Right cardiac atrium (tissue), 5 donors: ENCODE measurements around the gene SERTAD1. TPM values are rescaled to one million over a fixed set of nuclear protein-coding genes. Genes with fewer than 3 reads are reported as not detected.

ENCODE experiments used
- ATAC-seq, 2 donors: fragments of 200-7000 bp; cut with Tn5 transposase; one replicate each; pipeline versions ENCODE4 v1.8.0 to v1.9.1; 2020; ENCODE audit warnings: moderate library complexity in 2 of 2, mild to moderate bottlenecking in 1 of 2
- DNase-seq, 3 donors: peaks; one replicate each; pipeline ENCODE4 v3.0.0-alpha.2; 2020
- H3K27ac ChIP-seq: one replicate; pipeline ENCODE4 v1.5.1; 2013; ENCODE audit warnings: mild to moderate bottlenecking, low read length, control low read depth, moderate library complexity
- H3K27me3 ChIP-seq: one replicate; pipeline ENCODE4 v1.6.1; 2013; ENCODE audit not compliant: control insufficient read depth, insufficient read depth
- H3K4me1 ChIP-seq: one replicate; pipeline ENCODE4 v1.6.1; 2013; ENCODE audit warnings: low read length; ENCODE audit not compliant: control insufficient read depth, insufficient read depth
- H3K4me3 ChIP-seq: one replicate; pipeline ENCODE4 v1.5.1; 2013; ENCODE audit warnings: low read length, control low read depth
- H3K9me3 ChIP-seq: one replicate; pipeline ENCODE4 v1.6.1; 2013; ENCODE audit warnings: low read length; ENCODE audit not compliant: control insufficient read depth
- WGBS: extraction: QIAGEN DNeasy Blood & Tissue Kit; methylation state at CpG from one replicate; pipeline ENCODE4 v1.1.7; 2013; 5-methylcytosine and 5-hydroxymethylcytosine counted together
- intact Hi-C, 4 donors: fragments of 100-400 bp; cut with DNase I; formaldehyde crosslinking; loops; one replicate each; pipeline versions ENCODE4 v1.11.0 to v1.14.0; 2022 to 2023
- polyA plus RNA-seq: library from polyadenylated mRNA; stranded (reverse); fragments of 200-250 nt; gene quantifications from one replicate; pipeline ENCODE4 v1.2.3, GENCODE V29; 2013
- total RNA-seq, 4 donors: library from RNA; stranded (reverse); fragmentation: NEBNext Ultra II Directional; extraction: Animal tissue kit (Norgen Biotek cat#: 25700); gene quantifications; one replicate each; pipeline ENCODE4 v1.2.1, GENCODE V29; 2021
- donor health status: healthy with polysubstance abuse.
- donor health status: DM: no; HTN: yes; CAD: no.
- donor health status: DM: no; HTN: no; CAD: no.
- donor health status: DM: no; HTN: yes; CAD: no; lungs with severe emphysema.
- donor health status: DM: yes; HTN: yes; CAD: no.

SERTAD1 gene
- total and polyA plus RNA-seq, 5 donors: 8.9 to 18.4 (median 10.3) TPM

- no peak overlapping the region for H3K27ac ChIP-seq
- 95% methylated on average over 33 of the region's 33 CpGs for WGBS
- peak in 1 of 3 donors; percentile 50 for DNase-seq
- no peaks in the 10 kb centered on the region for H3K27me3 ChIP-seq
- intact Hi-C loops: no loop called here
- no peak for ATAC-seq
- no peaks in the 10 kb centered on the region for H3K4me1 ChIP-seq
- H3K9me3 ChIP-seq: no peaks in the 10 kb centered on the region
- H3K4me3 ChIP-seq: no peak overlapping the region
These were observed 36.2 kb downstream of the SERTAD1 start for GRCh38 chr19:40389404-40390083.

GRCh38 chr19:40388481-40388880 lies 37.3 kb downstream of the SERTAD1 start:
- DNase-seq (no peak), ATAC-seq (no peak)
- no peaks in the 10 kb centered on the region for H3K4me1 ChIP-seq
- H3K9me3 ChIP-seq: no peaks in the 10 kb centered on the region
- H3K4me3 ChIP-seq: no peak overlapping the region
- intact Hi-C loops: no loop called here
- no peaks in the 10 kb centered on the region for H3K27me3 ChIP-seq
- WGBS: 77% methylated on average over 3 of the region's 3 CpGs
- no peak overlapping the region for H3K27ac ChIP-seq

DNA sequence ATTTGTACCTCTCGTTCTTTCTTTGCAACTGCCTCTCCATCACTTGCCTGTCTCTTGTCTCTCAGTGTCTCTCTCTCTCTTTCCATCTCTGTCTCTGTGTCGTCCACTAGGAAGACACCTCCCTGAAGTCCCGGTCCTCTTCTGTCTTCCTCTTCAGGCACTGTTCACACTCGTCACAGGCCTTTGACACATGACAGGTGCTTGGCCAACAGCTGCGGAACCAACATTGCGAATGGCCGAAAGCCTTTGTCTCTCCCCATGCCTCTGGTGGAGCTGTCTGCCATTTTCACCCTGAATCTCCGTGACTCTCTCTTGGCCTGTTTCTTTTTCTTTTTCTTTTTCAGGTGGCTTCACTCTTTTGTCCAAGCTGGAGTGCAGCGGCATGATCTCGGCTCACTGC lies 38.6 kb downstream of the SERTAD1 start:
- Histone ChIP-seq H3K4me3 (no peak overlapping the region), H3K27ac (no peak overlapping the region), H3K27me3 (no peaks in the 10 kb centered on the region), H3K9me3 (no peaks in the 10 kb centered on the region), H3K4me1 (no peaks in the 10 kb centered on the region)
- ATAC-seq (no peak), DNase-seq (no peak)
- 90% methylated on average over 10 of the region's 10 CpGs for WGBS
- intact Hi-C loops: no loop called here

DNA sequence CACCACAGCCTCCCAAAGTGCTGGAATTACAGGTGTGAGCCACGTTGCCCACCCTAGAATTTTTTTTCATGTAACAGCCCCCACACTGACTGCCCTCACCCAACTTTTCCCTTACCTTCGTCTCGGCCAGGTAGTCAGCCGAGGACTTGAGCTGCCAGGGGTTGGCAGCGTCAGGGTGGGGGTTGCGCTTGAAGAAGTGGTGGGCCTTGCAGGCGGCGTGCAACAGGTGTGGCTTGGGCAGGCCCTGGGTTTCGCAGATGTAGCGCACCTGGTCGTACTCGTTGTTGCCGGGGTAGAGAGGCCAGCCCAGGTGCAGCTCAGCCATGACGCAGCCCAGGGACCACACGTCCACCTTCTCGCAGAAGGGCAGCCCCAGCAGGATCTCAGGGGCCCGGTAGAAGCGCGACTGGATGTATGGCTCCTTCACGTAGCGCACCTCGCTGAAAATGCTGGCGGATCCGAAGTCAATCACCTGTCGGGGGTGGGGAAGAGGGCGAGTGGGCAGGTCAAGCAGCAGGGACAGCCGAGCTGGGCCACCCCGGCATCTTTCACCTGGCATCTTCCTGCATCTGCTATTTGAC lies 42.0 kb downstream of the SERTAD1 start:
- Histone ChIP-seq H3K4me3 (no peak overlapping the region), H3K27ac (no peak overlapping the region), H3K4me1 (no peaks in the 10 kb centered on the region), H3K9me3 (no peaks in the 10 kb centered on the region), H3K27me3 (no peaks in the 10 kb centered on the region)
- intact Hi-C loops: no loop called here
- ATAC-seq (no peak), DNase-seq (peak in 1 of 3 donors; percentile 28)
- WGBS: 85% methylated on average over 28 of the region's 28 CpGs

DNA sequence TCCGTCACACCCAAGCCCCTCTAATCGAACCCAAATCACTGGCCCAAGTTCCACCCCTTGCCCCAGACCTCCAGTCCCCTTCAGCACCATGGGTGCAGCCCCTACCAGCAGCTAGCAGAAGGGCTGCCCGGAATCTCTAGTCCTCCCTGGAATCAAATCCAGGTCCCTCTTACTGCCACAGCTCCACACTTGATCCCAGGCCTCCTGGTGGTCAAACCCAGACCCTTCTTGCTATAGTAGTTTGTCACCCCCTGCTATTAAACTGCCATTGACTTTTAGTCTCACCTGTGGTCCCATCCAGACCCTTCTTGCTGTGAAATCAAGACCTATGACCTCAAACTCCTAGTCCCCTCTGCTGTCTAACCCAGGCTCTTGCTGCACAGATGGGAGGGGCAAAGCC lies 44.5 kb downstream of the SERTAD1 start:
- Histone ChIP-seq H3K4me3 (no peak overlapping the region), H3K9me3 (no peaks in the 10 kb centered on the region), H3K4me1 (no peaks in the 10 kb centered on the region), H3K27ac (no peak overlapping the region), H3K27me3 (no peaks in the 10 kb centered on the region)
- ATAC-seq (no peak), DNase-seq (no peak)
- intact Hi-C loops: no loop called here
- WGBS: 77% methylated on average over 3 of the region's 3 CpGs

DNA sequence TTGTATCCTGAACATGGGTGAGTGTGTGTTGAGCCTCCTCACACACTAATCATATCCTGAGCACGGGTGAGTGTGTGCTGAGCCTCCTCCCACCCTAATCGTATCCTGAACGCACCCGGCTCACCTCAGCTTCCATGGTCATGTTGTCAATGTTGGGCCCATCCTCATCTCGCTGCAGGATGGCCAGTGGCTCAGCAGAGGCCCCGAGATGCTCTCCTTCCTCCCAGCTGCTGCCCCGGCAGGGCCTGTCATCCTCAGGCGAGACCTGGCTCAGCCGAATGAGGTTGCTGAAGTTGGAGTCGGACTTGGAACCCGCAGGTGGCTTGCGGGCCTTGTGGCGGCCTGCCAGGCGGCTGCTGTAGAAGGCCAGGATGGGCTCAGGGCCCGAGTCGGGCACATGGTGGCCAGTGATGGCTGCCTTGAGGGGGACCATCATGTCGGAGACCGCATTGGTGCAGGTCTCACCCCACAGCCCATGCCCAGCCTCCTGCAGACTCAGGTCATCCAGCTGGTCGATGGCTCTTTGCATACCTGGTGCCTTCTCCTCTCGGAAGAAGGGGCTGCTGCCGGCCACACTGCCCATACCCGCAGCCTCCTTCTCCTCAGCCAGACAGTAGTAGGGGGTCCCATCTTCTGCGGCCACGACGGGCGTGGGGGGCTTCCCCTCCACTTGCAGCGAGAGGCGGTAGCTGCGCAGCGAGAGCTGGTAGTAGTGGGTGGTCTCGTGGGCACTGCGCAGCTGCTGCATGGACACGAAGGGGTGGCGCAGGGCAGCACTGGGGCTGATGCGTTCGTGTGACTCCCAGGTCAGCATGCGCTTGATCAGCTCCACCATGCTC lies 45.4 kb downstream of the SERTAD1 start:
- DNase-seq (no peak), ATAC-seq (no peak)
- H3K27ac ChIP-seq: no peak overlapping the region
- H3K4me3 ChIP-seq: no peak overlapping the region
- H3K27me3 ChIP-seq: no peaks in the 10 kb centered on the region
- no peaks in the 10 kb centered on the region for H3K4me1 ChIP-seq
- intact Hi-C loops: no loop called here
- 85% methylated on average over 37 of the region's 37 CpGs for WGBS
- H3K9me3 ChIP-seq: no peaks in the 10 kb centered on the region

- Histone ChIP-seq H3K27me3 (no peaks in the 10 kb centered on the region), H3K4me3 (no peak overlapping the region), H3K9me3 (no peaks in the 10 kb centered on the region), H3K27ac (no peak overlapping the region), H3K4me1 (no peaks in the 10 kb centered on the region)
- 82% methylated on average over 11 of the region's 11 CpGs for WGBS
- intact Hi-C loops: no loop called here
- DNase-seq (no peak), ATAC-seq (no peak)
These were observed 46.2 kb downstream of the SERTAD1 start for GRCh38 chr19:40379446-40380198.

DNA sequence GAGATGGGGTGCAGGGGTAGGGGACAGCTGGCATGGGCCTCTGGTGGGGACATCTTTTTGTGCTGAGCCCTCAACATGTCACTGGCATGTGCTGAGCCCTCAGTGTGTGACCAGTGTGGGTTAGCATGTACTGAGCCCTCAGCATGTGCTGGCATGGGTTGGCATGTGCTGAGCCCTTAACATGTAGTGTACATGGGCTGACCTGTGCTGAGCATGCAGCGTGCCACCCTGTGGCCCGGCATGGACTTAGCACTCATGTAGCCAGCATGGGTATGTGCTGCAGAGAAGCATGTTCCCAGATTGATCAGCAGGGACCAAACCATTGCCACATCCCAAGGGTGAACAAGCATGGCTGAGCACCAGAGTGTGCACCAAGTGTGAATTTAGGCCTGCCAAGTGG lies 47.3 kb downstream of the SERTAD1 start:
- no peaks in the 10 kb centered on the region for H3K27me3 ChIP-seq
- H3K9me3 ChIP-seq: no peaks in the 10 kb centered on the region
- no peak for ATAC-seq
- no peak for DNase-seq
- no peaks in the 10 kb centered on the region for H3K4me1 ChIP-seq
- intact Hi-C loops: no loop called here
- 88% methylated on average over 2 of the region's 2 CpGs for WGBS
- no peak overlapping the region for H3K4me3 ChIP-seq
- H3K27ac ChIP-seq: no peak overlapping the region

DNA sequence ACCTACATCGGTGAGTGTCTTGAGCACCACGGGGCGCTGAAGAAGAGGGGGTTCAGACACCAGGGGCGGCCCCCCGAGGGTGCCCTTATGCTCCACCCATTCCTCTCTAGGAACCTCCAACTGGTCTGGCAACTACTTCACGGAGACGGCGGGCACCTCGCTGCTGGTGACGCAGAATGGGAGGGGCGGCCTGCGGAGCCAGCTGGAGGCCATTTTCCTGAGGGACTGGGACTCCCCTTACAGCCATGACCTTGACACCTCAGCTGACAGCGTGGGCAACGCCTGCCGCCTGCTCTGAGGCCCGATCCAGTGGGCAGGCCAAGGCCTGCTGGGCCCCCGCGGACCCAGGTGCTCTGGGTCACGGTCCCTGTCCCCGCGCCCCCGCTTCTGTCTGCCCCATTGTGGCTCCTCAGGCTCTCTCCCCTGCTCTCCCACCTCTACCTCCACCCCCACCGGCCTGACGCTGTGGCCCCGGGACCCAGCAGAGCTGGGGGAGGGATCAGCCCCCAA lies 47.9 kb downstream of the SERTAD1 start:
- H3K4me3 ChIP-seq: no peak overlapping the region
- ATAC-seq (no peak), DNase-seq (no peak)
- H3K4me1 ChIP-seq: no peaks in the 10 kb centered on the region
- H3K9me3 ChIP-seq: no peaks in the 10 kb centered on the region
- 91% methylated on average over 25 of the region's 25 CpGs for WGBS
- H3K27me3 ChIP-seq: no peaks in the 10 kb centered on the region
- intact Hi-C loops: no loop called here
- no peak overlapping the region for H3K27ac ChIP-seq

- DNase-seq: no peak
- Histone ChIP-seq H3K4me1 (no peaks in the 10 kb centered on the region), H3K27me3 (no peaks in the 10 kb centered on the region), H3K9me3 (no peaks in the 10 kb centered on the region), H3K4me3 (no peak overlapping the region), H3K27ac (no peak overlapping the region)
- 89% methylated on average over 17 of the region's 17 CpGs for WGBS
- intact Hi-C loops: no loop called here
- ATAC-seq: peak in 1 of 2 donors; percentile 7
These were observed 49.4 kb downstream of the SERTAD1 start for GRCh38 chr19:40376286-40376862.
